Stomach smooth muscle (tissue), 2 donors: Measurements from ENCODE around the gene GPR35.

Experiments
- H3K27ac ChIP-seq: one replicate; pipeline ENCODE4 v1.7.0; 2013; ENCODE audit warnings: mild to moderate bottlenecking, low read length, inconsistent platforms
- H3K27me3 ChIP-seq, 2 donors: one replicate each; pipeline ENCODE4 v1.7.0; 2013; ENCODE audit warnings: low read length in 2 of 2; ENCODE audit not compliant: insufficient read depth in 2 of 2, control insufficient read depth in 1 of 2
- H3K36me3 ChIP-seq, 2 donors: one replicate each; pipeline ENCODE4 v1.7.0; 2013; ENCODE audit warnings: low read length in 2 of 2; ENCODE audit not compliant: control insufficient read depth in 2 of 2, insufficient read depth in 2 of 2
- H3K4me1 ChIP-seq: one replicate; pipeline ENCODE4 v1.7.0; 2013; ENCODE audit warnings: low read length; ENCODE audit not compliant: control insufficient read depth, insufficient read depth
- H3K4me3 ChIP-seq, 2 donors: one replicate each; pipeline ENCODE4 v1.7.0; 2013; ENCODE audit warnings: low read length in 2 of 2
- H3K9ac ChIP-seq, 2 donors: one replicate each; pipeline ENCODE4 v1.7.0; 2013; ENCODE audit warnings: low read length in 2 of 2, mild to moderate bottlenecking in 1 of 2
- H3K9me3 ChIP-seq, 2 donors: one replicate each; pipeline ENCODE4 v1.7.0; 2013; ENCODE audit warnings: low read length in 2 of 2; ENCODE audit not compliant: control insufficient read depth in 2 of 2
- donor health status: healthy.
- donor health status: Pancreatic carcinoma.

GPR35 gene

GRCh38 chr2:240582781-240583180, 42.5 kb upstream of the GPR35 start:
- Histone ChIP-seq H3K27ac (no peak overlapping the region), H3K4me1 (peaks cover 31% of the 10 kb centered on the region), H3K9ac (no peak overlapping the region), H3K27me3 (no peaks in the 10 kb centered on the region), H3K9me3 (no peaks in the 10 kb centered on the region), H3K36me3 (peaks cover 0 to 6% of the 10 kb centered on the region in 2 donors), H3K4me3 (no peak overlapping the region)

GRCh38 chr2:240583774-240584173, 41.5 kb upstream of the GPR35 start:
- Histone ChIP-seq H3K4me1 (peaks cover 40% of the 10 kb centered on the region), H3K4me3 (no peak overlapping the region), H3K9me3 (no peaks in the 10 kb centered on the region)

GRCh38 chr2:240584486-240585031, 40.7 kb upstream of the GPR35 start:
- Histone ChIP-seq H3K36me3 (peaks cover under 1 to 2% of the 10 kb centered on the region in 2 donors), H3K4me3 (peak overlapping the region; percentile 87 to 99), H3K9me3 (no peaks in the 10 kb centered on the region), H3K27ac (no peak overlapping the region), H3K27me3 (no peaks in the 10 kb centered on the region), H3K4me1 (peaks cover 44% of the 10 kb centered on the region), H3K9ac (no peak overlapping the region)

More at GRCh38 chr2:240583774-240584173, 41.5 kb upstream of the GPR35 start:
- H3K36me3 ChIP-seq = peaks cover 0 to 2% of the 10 kb centered on the region in 2 donors
- no peaks in the 10 kb centered on the region for H3K27me3 ChIP-seq
- no peak overlapping the region for H3K9ac ChIP-seq
- no peak overlapping the region for H3K27ac ChIP-seq

DNA sequence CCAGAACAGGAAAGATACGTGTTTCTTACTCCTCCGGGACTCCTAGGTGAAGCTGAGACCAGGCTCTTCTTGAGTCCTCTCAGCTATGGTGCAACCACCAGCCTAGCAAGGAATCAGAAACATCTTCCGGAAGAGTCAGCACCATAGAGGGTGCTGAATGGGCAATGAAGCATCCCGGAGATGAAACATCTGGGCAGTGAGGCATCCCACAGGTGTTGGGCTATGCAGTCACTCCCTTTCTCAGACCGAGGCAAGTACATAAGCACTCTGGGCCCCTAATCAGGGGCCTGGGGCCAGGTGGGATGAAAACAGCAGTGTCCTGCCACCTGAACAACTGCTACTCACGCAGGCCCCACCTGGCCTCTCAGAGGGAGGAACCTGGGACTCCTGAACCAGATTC, 40.2 kb upstream of the GPR35 start:
- Histone ChIP-seq H3K27ac (no peak overlapping the region), H3K9me3 (no peaks in the 10 kb centered on the region), H3K27me3 (no peaks in the 10 kb centered on the region), H3K4me1 (peaks cover 41% of the 10 kb centered on the region), H3K4me3 (peak overlapping the region; percentile 87 to 99), H3K9ac (peak overlapping the region; percentile 99), H3K36me3 (peaks cover 2 to 3% of the 10 kb centered on the region in 2 donors)

GRCh38 chr2:240585681-240586197, 39.5 kb upstream of the GPR35 start:
- Histone ChIP-seq H3K27ac (peak overlapping the region; percentile 82), H3K27me3 (no peaks in the 10 kb centered on the region), H3K4me1 (peaks cover 40% of the 10 kb centered on the region), H3K9ac (peak overlapping the region; percentile 99), H3K4me3 (peak overlapping the region; percentile 87 to 99), H3K9me3 (no peaks in the 10 kb centered on the region), H3K36me3 (peaks cover 3 to 4% of the 10 kb centered on the region in 2 donors)

- H3K4me3 ChIP-seq = peak within 1 kb of the TSS; percentile 87 to 99
- peaks cover 8 to 10% of the 10 kb centered on the region in 2 donors for H3K36me3 ChIP-seq
- no peaks in the 10 kb centered on the region for H3K27me3 ChIP-seq
- peak within 1 kb of the TSS; percentile 99 for H3K9ac ChIP-seq
- no peaks in the 10 kb centered on the region for H3K9me3 ChIP-seq
- peaks cover 40% of the 10 kb centered on the region for H3K4me1 ChIP-seq
- H3K27ac ChIP-seq = peak within 1 kb of the TSS; percentile 82
Measured at GRCh38 chr2:240586198-240586918, 38.9 kb upstream of the GPR35 start, which contains the start of gene CAPN10. TSS of gene CAPN10 (plus strand) at chr2:240586734. CDS start at chr2:240586912, 178 bp downstream.

- Histone ChIP-seq H3K27ac (peak overlapping the region; percentile 82), H3K36me3 (peaks cover 13 to 14% of the 10 kb centered on the region in 2 donors), H3K9ac (peak overlapping the region; percentile 83 to 99), H3K9me3 (no peaks in the 10 kb centered on the region), H3K4me1 (peaks cover 40% of the 10 kb centered on the region), H3K27me3 (no peaks in the 10 kb centered on the region), H3K4me3 (peak overlapping the region; percentile 78 to 99)
Measured at GRCh38 chr2:240586919-240587800, 38.1 kb upstream of the GPR35 start.

- H3K27ac ChIP-seq = no peak overlapping the region
- no peaks in the 10 kb centered on the region for H3K27me3 ChIP-seq
- H3K36me3 ChIP-seq = peaks cover 12 to 16% of the 10 kb centered on the region in 2 donors
- H3K9me3 ChIP-seq = no peaks in the 10 kb centered on the region
- peaks cover 40% of the 10 kb centered on the region for H3K4me1 ChIP-seq
- peak overlapping the region; percentile 54 to 83 for H3K9ac ChIP-seq
- peak overlapping the region; percentile 78 to 99 for H3K4me3 ChIP-seq
Measured at GRCh38 chr2:240588006-240588655, 37.1 kb upstream of the GPR35 start.

DNA sequence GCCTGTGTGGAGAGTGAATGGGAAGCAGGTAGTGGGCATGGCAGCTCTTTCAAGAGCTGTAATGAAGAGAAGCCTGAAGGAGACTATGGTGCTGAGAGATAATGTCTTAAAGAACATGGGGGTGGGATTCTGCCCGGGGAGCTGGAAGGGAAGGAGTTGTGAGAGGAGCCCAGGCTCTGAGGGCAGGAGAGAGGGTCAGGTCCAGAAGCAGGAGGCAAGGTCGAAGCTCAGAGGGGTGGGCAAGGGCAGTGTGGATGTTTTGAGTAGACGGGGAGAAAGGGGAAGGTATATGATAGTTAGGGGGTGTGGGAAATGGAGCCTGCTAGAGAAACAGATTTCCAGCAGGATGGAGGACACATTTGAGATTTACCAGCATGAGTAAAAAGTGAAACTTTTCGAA, 36.6 kb upstream of the GPR35 start:
- Histone ChIP-seq H3K27me3 (no peaks in the 10 kb centered on the region), H3K9me3 (no peaks in the 10 kb centered on the region), H3K36me3 (peaks cover 12 to 16% of the 10 kb centered on the region in 2 donors), H3K9ac (peak overlapping the region in 1 of 2 donors; percentile 31), H3K27ac (no peak overlapping the region), H3K4me3 (no peak overlapping the region), H3K4me1 (peaks cover 40% of the 10 kb centered on the region)

DNA sequence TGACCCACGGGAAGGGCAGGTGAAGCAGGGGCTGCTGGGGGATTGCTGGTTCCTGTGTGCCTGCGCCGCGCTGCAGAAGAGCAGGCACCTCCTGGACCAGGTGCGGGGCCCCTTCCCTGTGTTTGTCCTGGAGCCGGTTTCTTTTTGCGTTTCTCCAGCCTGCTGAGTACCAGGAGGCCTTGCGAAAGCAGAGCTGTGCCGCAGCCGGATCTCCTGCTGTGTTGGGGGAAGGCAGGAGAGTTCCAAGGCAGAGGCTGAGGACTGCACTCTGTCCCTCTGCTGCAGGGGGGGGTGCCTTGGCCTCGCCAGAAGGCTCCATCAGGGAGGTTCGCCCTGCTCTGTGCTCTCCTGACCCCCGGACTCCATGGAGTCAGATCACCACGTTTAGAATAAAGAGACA, 35.9 kb upstream of the GPR35 start:
- Histone ChIP-seq H3K9me3 (no peaks in the 10 kb centered on the region), H3K36me3 (peaks cover 12 to 16% of the 10 kb centered on the region in 2 donors), H3K4me1 (peaks cover 40% of the 10 kb centered on the region), H3K9ac (no peak overlapping the region), H3K27ac (no peak overlapping the region), H3K4me3 (no peak overlapping the region), H3K27me3 (no peaks in the 10 kb centered on the region)
